Ammon's horn (tissue), 1 donor: ENCODE measurements around the gene ERFL.
"Not testable (repeated sequence)": the region's sequence is repeated elsewhere in the genome, so short reads cannot be mapped to it uniquely, and the experiment has no call there.

Experiments used
- DNase-seq: peaks from one replicate; pipeline ENCODE4 v3.0.0-alpha.2; 2016; ENCODE audit warnings: low spot score

ERFL gene

DNA sequence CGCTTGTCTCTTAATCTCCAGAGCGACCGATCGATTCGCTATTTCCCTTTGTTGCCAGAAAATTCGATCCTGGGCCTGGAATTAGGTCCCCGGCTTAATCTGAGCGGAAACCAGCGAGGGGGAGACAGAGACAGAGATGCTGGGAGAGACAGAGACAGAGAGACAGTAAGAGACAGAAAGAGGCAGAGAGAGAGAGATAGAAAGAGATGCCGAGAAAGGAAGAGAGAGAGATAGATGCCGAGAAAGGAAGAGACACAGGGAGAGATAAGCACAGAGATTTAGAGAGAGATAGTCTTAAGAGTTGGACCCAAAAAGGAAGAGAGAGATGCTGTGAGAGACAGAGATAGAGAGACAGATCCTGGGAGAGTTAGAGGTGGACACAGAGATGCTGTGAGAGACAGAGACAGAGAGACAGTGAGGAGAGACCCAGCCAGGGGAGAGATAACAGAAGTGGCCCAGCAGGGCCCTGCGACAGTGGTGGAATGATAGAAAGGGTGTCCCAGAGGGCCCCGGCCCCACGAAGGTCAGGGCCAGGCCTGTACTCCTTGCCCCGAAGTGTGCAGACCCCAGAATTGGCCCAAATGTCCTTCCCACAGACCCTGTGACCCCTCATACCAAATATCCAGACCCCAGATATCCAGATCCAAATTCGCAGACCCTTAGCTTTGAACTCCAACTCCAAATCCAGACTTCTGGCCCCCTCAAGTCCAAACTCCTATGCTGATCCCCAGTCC lies 1.3 kb downstream of the ERFL start:
- no peak for DNase-seq

DNA sequence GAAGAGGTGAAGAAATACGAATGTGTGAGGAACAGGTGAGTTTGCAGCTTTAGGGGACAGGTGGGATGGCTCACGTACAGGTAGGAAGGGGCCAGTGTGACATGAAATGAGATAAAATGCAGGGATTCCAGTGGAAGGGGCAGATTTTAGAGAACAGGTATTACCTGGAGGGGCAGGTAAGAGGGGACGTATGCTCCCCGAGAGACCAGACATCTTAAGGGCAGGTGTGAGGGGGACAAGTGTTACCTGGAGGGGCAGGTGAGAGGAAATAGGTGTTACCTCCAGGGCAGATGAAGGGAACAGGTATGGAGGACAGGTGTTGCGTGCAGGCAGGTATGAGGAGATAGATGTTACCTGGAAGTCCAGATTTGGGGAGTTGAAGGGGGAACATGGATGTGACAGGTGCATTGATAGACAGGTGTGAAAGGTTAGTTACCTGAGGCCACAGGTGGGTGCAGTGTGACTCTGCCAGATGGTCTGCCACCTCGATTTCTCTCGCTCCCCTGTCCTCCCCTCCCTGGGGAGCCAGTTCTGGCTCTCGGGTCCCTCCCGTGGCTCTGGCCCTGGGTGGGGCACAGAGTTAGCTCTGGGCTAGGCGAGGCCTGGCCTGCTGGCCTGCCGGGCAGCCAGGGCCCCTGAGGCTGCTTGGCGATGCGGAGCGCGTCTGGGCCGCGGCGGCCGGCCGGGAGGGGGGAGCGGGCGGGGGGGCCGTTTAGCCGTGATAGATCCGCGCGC lies 2.1 kb downstream of the ERFL start:
- no peak for DNase-seq

DNA sequence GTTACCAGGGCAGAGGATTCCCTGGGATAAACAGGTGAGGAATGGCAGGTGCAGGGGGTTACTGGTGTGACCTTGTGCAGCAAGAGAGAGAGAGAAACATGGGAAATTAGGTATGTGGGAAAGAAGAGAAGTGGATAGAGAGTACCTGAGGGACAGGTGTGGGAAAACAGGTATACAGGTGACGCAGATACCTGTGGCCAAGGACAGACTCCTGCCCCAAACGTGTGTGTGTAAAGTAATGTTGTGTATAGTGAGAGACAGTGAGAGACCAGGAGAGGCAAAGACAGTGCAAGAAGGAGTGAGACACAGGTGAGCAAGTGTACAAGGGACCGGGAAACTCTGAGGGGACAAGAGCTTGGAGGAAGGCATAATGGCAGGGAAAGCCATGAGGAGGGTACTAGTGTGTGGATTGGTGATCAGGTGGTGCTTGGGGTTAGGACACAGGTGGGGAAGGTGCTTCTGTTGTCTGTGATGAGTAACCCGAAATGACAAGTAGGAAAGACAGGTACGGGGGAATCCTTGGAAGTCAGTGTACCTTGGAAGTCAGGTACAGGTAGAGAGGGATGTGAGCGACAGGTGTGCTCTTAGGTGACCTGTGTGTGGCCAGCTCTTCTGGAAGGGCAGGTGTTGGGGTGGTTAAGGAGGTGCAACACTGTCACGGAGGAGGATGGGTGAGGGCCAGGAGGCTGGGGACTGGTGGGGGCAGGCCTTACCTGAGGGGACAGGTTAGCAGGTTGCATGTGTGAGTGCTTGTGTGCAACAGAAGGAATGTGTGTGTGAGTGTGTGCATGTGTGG lies 2.8 kb downstream of the ERFL start:
- no peak for DNase-seq

DNA sequence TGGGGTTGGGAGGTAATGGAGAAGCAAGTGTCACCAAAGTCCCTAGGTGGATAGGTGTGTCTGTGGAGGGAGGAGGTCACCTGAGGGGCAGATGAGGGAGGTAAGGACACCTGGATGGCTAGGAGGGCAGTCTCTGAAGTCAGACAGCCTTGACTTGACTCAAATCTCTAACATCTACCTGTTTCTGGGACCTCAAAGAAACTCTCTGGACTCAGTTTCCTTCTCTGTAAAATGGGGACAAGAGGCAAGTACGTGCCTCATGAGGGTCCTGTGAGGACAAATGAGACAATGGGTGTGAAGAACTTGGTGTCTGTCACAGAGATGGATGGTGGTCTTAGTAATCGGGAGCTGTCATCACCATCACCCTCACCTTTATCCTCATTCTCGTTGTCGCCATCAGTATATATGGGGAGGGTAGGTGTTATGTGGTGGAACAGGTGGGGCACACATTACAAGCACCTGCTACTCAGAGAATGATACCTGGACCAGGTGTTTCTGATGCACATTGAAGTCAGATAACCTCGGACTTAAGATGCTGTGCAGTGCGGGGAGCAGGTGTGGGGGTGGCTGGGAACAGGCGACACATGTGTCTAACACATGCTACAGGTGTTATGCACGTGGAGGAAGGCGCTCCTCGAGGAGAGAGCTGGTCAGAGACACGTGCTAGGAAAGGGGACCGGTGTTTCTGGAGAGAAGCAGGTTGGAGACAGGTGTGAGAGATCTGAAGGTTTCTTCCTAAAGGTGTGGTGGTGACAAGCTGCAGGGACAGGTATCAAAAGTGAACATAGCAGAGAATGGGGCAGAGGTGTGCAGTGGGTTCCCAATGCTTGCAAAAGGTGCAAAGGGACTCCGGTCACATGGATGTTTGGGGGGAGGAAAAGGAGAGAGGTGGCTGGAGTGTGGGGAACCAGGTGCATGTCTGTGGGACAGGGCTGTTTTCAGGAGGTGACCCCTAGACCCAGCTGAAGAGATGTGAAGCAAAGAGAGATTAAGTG lies 3.8 kb downstream of the ERFL start:
- DNase-seq = no peak

DNA sequence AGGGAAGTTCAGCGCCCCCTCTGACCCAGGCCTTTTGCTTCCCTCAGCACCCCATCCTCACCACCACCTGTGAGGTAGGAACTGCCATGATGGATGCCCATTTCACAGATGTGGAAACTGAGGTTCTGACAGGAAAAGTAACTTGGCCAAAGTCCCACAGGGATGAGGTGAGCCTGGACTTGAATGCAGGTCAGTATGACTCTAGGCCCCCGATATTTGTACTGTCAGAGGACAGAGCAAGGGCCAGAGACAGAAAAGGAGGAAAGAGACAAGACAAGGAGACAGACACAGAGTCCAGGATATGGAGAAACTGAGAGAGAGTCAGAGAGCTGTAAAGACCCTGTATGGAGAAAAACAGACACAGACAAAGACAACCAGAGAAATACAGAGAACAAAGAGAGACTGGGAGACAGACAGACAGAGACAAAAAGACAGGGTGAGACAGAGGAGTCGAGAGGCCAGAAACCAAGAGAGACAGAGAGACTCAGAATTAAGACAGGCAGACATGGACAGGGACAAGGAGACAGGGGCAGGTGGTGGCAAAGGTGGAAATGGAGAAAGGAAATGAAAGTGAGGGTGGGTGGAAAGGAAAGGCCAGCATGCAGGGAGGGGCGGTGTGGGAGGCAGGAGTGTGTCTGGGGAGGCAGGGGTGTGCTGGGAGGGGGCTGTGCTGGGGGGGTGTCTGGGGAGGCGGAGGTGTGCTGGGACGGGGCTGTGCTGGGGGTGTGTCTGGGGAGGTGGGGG lies 5.0 kb downstream of the ERFL start:
- no peak for DNase-seq

DNA sequence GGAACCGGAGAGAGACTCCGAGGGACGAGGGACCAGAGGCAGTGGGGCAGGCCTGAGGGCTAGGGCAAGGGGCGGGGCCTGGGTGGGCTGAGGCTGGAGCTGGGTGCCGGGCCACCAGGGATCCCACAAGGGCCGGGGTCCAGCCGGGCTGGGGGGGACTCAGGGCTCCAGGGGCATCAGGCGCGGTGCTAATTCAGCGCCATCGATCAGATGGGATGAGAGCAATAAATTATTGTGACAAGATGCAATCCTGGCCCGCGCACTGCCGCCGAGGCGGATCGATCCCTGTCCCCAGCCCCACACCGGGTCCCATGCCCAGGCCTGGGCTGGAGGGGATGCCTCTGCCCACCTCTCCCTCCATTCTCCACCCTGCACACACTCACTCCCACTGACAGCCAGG lies 5.7 kb downstream of the ERFL start:
- DNase-seq = no peak

DNA sequence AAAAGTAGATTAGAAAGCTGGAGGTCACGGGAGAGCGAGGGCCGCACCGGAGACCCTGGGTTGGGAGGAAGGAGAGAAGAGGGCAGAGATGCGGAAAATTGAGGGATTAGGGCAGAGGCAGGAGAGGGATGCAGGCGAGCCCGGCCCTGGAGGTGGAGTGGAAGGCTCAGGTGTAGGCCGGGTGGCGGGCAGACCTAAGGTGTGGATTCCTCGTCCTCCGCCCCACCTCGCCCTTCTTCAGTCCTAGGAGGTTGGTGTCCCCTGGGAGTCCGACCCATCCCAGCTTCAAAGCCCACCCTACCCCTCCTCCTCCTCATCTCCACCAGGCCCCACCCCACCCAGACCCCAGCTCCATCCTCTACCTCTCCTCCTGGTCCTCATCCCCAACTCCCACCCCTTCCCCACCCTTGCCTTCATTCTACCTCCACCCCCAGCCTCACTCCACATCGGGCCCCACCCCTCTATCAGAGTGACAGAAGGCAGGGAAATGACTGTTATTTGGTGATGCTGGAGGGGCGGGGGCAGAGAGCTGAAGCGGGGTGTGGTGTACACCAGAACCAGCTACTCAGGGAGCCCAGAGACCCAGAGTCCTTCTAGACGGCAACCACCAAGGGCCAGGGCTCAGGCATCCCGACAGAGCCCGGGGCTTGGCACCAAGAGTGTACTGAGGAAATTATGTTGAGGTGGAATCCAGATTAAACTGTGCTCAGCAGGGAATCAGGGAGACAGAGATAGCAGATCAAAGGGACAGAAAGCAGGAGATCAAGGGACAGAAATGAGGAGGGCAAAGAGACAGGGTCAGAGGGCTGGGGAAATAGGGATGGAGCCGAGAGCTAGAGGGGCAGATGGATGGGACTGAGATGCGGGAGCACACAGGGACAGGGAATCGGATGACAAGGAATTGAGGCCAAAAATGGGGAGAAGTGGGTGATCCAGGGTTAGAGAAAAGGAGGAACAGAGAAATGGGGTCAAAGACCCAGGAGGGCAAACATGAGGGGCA lies 6.4 kb downstream of the ERFL start:
- no peak for DNase-seq

DNA sequence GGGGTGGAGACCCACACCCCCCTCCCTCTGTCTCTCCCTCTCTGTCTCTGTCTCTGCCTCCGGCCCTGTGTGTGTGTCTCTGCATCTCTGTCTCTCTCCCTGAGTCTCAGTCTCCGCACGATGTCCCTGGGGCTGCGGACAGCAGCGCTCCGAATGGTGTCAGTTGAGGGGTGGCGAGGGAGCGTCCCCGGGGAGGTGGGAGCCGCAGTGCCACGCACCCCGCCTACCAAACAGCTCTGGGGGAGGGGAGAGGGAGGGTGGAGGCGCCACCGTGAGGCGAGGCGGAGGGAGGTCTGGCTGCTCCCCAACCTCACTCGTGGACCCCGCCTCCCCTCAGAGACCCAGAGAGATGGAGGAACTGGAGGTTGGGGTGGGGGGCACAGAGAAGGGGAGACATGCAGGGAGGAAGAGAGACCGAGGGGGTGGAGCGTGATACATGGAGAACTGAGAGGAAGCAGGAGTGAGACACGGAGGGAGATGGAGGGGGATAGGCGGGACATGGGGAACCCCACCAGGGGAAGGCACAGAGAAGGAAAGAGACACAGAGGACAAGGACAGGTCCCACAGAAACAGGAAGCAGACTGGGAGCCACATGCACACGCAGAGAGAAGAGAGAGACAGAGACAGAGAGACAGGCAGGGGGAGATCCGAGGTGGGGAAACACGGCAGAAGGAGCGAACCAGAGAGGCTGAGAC lies 7.2 kb downstream of the ERFL start:
- DNase-seq = no peak

DNA sequence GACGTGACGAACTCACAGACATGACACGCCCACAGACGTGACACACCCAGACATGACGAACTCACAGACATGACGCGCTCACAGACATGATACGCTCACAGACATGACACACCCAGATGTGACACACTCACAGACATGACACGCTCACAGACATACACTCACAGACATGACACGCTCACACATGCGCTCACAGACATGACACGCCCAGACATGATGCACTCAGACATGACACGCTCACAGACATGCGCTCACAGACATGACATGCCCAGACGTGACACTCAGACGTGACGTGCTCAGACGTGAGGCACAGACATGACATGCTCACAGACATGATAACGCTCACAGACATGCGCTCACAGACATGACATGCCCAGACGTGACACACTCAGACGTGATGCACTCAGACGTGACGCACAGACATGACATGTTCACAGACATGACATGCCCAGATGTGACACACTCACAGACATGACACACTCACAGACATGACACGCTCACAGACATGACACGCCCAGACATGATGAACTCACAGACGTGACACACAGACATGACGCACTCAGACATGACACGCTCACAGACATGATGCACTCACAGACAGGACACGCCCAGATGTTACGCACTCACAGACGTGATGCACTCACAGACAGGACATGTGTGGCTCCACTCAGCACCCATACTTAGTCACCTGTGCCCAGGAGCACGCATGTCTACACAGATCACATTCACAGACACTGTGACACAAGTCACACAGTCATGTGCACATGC lies 8.1 kb downstream of the ERFL start:
- no peak for DNase-seq

DNA sequence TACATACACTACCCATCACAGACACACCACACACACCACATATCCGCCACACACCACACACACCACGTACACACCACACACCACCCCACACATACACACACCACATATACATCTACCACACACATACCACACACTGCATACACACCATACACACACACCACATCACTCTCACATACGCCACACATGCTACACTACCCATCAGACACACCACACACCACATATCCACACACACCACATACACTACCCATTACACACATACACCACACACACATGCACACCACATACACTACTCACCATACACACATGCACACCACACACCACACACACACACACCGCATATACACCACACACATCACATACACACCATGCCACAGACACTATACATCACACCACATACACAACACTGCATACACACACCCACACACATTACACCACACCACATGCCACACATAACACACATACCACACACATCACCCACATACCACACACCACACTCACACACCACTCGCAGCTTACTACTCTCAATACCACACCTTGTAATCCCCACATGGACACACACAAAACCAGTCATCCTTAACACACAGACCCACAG lies 9.5 kb downstream of the ERFL start:
- DNase-seq = no peak

DNA sequence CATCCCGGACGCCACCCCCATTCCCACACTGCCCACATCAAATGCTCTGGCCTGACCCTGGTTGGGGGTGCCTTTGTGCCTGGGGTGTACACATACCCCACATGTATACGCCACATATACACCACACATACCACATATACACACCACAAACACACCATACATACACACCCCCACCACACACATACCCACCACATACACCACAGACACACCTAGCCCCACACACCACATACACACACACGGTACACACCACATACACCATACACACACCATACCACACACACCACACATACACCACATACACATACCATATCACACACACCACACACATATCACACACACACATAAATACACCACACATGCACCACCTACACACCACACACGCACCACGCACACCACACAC lies 10.2 kb downstream of the ERFL start:
- no peak for DNase-seq

DNA sequence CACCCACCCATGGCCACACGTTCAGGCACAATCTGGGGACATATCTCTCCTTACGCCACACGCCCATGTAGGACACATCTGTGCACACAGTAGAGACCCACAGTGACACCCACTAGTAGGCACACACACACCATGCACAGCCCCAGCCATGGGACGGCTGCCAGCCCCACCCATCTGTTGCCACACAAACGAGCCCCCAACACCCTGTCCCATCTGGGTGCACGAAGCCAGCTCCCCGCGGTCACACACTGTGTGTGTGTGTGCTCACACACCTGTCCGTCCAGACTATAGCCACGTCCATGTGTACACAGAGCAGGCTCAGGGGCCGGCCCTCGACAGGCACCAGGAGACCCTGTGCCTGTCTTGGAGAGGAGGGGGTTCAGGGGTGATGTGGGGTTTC lies 10.6 kb downstream of the ERFL start:
- DNase-seq = no peak

DNA sequence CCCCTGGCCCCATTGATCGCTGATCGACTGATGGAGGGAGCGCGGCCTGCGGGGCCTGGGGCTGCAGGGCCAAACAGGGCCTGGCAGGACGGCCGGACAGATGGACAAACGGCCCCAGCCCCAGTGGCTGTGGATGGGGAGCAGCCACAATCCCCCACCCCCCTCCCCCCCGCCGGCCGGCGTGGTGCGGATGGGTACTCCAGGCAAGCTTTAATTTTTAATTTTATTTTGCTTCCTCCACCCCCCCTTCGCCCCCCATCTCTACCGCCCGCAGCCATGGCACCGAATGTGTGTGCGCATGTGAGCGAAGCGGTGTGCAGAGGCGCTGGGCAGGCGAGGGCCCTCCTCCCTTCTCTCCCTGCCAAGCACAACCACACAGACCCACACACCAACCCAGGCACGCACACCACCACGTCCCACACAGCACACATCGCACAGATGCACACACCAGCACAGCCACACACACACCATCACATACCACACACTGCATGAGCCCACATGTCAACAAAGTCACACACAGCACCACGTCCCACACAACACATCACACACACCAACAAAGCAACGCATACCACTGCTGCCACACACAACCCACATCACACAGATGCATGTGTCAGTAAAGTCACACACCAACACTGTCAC lies 12.4 kb downstream of the ERFL start:
- DNase-seq = no peak

DNA sequence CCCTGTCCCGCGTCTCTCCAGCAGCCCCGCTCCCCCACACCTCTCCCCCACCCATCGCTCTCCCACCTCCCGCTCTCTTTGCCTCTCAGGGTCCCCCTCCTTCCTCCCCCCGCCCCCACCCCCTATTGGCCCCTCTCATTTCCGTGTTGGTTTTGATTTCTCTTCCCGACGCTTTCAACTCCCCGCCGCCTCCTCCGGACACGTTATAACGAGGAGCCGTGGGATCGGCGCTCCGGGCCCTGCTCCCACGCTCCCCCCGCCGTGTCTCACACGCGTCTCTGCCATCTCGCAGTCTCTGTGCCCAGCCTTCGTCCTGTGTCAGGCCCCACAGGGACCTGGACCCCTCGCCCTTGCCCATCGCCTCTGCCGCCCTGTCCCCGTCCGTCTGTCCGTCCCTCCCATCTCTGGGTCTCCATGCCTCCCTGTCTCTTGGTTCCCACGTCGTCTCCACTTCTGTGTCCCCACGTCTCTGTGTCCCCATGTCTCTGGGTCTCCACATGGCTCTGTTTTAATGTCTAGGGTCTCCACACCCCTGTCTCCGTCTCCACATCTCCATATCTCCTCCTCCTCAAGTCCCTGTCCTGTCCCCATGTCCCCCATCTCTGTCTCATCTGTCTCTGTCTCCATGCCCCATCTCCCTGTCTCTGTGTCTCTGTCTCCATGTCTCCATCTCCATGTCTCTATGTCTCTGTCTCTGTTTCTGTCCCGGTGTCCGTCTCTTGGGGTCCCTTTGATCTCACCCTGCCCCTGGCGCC lies 13.1 kb downstream of the ERFL start:
- DNase-seq = no peak

DNA sequence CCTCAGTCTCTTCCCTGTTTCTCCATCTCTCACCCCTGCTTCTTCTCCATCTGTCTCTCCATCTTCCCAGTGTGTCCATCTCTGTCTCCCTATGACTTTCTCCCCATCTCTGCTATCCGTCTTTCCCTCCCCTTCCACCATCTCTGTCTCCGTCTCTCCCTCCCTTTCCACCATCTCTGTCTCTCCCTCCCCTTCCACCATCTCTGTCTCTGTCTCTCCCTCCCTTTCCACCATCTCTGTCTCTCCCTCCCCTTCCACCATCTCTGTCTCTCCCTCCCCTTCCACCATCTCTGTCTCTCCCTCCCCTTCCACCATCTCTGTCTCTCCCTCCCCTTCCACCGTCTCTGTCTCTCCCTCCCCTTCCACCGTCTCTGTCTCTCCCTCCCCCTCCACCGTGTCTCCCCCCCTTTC lies 13.8 kb downstream of the ERFL start:
- not testable (repeated sequence) for DNase-seq

DNA sequence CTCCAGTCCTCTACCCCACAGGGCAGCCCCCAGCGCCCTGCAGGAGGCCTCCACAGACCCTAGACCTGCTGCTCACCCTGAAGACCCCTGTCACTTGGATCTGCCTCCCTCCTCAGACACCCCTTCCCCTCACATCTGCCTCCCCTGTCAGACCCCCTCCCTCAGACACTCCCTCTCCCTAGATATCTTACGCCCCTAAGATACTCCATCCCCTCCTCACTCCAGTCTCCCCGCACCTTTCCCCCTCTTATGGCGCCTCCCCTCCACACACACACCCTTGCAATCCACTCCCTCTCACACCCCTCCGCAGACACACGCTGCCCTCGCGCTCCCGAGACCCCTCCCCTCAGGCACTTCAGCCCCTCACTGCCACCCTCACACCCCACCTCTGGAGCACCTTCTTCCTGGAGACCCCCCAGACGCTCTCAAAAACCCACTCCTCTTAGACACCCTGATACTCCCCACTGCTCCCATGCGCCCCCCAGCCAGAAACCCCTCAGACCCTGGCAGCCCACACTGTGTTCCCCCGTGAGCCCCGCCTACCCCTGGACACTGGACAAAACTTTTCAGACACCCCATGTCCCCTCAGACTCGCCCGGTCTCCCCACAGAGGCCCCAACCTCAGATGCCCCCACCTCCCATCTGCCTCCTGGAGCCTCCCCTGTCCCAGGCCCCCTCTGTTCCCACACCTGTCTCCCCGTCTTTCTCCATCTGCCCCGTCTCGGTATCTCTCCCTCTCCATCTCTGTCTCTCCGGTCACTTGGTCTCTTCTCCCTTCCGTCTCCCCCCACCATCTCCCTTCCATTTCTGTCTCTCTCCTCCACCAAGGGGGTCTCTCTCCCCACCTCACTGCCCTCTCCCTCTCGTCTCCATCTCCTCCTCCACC lies 14.5 kb downstream of the ERFL start:
- no peak for DNase-seq
